Medulla oblongata (tissue), 1 donor: ENCODE data around the gene FRAS1.
"Not testable (repeated sequence)": the region's sequence is repeated elsewhere in the genome, so short reads cannot be mapped to it uniquely, and the experiment has no call there.

ENCODE experiments used
- DNase-seq: peaks from one replicate; pipeline ENCODE4 v3.0.0-alpha.2; 2015; ENCODE audit errors: extremely low spot score

Gene FRAS1

DNA sequence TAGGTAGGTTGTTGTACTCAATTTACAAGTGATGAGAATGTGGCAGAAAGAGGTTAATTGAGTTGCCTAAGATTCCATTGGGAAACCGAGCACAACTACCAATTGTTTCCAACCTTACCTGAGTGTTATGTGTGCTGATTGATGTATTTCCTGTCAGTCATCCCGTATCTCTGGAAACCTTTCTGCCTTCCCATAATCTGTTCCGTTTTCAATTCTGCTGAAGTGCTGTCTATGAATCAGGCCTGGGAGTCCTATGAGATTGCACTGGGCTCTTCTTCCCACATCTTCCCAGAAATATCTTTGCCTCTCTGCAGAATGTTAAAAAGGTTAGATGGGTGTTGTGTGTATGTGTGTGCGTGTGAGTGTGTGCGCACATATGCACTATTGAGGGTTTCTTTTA, 264.9 kb downstream of the FRAS1 start:
- DNase-seq = no peak

DNA sequence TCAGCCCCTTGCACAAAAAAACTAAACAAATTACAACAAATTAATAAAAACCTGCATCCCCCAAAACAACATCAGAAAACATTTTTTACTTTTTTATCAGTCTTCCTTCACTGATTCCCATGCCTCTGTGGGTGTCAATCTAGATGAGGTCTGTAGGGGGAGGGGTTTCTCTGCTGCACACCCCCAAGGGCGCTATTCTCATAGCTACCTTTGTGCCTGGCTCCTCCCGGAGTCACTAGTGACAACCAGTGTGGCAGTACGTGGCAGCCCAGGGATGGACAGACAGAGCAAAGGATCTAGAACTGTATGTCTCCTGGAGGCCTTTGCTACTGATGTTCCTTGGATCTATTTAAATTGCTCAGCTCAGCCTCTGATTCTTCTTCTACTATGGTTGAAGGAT, 266.3 kb downstream of the FRAS1 start:
- no peak for DNase-seq

DNA sequence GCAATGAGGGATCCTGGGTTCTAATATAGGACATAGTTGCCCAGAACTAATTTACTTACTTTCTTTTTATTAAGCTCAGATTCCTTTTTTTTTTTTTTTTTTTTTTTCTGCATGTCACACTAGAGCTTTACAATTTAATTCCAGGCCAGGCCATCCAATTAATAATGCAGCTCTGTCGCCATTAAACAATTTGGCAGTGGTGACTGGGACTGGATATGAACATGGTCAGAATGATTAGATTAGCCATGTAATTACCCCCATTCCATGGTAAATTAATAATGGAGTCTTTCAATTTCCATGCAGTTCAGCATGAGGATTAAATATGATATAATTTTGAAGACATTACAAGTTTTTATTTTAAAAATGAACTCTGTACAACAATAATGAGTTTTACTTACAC, 267.5 kb downstream of the FRAS1 start:
- DNase-seq = no peak

DNA sequence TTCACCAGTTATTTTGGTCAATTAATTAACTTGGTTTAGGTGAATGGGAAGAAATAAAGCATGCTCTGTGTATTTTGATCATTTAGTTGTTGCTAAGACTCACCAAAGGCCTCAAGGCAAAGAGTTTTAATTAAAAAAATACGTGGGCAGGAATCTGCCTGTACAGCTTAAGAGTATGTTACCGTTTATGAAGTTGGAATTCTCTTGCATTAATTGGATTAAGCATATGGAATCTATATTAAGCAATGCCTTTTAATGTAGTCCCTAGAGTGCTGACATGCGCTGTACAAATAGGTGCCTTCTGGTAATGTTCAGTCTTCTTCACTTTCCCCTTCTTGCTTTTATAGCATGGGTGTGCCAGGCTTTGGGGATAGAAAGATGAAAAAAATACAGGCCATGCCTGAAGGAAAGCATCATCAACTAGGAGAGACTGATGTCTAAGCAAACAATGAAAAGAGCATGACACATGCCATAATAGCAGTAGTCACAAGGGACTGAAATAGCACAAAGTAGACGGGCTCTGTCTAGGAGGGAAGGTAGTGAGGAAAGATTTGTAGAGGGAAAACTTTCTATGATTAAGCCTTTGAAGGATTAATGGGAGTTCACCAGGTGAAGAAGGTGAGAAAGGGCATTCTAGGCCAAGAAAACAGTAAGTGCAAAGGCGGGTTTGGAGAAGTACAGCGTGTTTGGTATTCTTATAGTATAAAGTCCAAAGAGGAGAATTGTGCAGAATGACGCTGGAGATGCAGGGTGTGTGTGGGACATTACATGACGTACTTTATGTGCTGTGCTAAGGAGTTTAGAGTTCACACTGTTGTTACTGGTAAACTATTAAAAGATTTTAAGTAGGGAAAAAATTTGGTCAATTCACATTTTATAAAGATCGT, 268.4 kb downstream of the FRAS1 start:
- DNase-seq = no peak

DNA sequence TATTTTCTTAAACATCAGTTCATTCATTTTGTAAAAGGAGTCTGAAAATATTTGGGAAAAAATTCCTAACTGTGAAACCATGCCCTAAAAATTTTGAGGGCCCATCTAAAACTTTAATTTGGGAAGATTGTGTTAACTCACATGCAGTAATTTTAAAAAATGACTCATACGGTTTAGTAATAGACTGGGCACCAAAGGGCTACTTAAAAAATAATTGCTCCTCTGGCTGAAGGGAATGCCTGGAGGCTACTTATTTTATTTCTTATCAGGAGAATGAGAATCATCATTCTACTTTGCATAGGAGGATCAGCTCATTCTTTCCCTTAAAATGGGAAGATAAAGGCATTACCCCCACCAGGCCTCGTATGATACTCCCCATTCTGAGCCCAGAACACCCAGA, 271.5 kb downstream of the FRAS1 start:
- DNase-seq = not testable (repeated sequence)

DNA sequence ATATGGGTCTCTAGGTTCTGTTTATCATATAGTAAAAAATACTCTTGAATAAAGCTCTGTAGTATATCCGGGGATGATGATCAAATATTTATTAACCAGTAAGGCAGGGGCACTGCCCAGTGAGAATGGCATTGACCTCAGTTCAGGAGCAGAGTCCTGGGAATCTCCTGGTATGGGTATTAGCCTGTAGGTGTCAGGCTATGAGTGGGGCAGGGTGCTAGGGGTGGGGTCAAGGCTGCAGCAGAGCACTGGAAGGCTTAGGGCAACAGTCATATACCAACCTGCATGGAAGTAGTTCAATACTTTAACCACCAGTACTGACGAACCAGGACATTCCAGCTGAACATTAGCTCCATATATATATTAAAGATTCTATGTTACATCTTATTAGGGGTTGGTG, 274.1 kb downstream of the FRAS1 start:
- DNase-seq = no peak

DNA sequence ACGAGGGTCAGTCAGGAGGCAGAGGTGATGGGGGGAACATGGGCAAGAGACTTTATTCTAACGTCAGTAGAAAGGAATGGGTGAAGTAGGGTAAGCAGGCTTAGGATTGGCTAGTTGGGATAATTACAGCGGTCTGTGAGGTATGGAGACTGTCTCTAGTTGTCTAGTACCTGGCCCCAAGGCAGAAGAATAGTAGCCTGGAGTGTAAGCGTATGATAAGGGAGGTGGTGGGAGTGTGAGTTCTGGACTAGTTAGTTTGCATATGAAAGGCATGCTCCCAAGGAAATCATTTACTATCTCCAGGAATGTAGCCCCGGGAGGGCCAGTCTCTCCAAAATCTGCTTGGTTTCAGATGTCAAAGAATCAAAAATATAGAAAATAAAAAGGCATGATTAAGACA, 274.8 kb downstream of the FRAS1 start:
- DNase-seq = no peak

DNA sequence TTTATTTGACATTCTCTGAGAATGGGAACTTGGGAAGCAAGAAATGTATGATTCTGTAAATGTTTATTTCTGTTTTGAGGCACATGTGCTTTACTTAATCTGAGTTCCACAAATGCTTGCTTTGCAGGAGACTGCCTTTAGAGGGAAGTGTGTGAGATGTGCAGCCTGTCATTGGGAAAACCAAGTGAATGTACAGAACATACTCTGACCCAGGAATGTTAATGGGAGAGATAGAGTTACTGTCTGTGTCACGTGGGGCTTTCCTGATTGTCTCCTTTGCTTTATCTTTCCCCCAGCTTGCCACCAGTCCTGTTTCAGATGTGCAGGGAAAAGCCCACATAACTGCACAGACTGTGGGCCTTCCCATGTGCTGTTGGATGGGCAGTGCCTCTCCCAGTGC, 275.9 kb downstream of the FRAS1 start:
- no peak for DNase-seq

DNA sequence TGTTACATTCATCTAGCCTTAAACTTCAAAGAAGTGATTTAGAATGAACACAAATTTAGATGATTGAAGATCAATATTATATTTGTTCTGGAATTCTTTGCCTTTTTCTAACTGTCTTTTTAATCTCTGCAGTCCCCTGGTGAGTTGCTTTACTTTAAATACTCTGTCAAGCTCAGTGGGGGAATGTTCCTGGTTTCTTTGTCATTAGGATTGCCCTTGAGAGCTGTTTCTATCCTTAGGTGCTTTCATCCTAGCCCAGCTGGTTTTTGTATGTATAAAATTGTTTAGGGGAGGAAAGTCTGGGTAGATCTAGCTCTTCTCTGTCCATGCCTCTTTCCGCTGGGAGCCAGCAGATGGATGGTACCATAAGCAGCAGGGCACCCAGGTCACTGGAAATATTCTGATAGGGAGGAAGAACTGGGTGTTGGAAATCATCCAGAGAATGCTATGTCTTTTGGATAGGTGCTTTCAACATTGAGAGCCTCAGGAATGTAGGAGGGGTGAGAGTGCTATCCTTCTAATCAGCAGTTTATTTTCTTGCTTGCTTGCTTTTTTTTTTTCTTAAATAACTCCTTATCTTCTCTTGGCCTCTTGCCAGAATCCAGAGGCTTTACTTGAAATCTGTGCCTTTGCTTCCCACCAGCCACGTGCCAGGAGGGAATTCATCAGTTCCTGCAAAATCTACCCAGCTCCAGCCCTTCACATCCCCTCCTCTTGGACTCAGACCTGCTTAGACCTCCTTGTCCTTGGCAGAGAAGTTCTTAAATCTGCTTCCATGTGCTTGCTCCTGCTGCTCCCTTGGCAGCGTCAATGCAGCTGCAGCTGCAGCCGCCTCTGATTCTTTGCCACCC, 279.2 kb downstream of the FRAS1 start:
- DNase-seq = no peak

DNA sequence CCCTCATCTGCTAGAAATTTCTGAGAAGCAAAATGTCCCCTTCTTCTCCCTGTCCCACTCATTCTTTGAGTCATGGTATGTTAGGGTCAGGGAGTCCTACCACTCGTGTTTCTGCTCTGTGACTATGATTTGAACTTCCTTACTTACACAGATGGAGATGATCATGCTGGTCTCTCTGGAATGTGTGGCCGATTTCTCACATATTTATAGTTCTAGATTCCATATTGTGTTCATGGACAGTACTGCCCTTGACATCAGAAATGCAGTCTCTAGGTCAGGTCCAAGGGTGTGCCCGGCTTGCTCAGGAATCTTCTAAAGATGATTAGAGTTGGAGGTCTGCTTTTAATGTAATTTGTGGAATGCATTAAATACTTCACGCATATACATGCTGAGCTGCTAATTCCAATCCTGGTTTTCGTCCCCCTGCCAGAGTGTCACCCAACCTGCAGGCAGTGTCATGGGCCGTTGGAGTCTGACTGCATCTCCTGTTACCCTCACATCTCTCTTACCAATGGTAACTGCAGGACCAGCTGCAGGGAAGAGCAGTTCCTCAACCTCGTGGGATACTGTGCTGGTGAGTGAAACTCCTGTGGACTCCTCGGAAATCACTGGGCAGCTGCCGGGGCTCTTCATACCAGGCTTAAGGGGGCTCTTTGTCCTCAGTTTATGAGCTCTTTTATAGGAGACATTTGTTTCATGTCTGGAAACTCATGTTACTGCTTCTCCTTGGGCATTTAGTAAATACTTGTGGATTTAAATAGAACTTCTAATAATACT, 280.3 kb downstream of the FRAS1 start:
- no peak for DNase-seq

DNA sequence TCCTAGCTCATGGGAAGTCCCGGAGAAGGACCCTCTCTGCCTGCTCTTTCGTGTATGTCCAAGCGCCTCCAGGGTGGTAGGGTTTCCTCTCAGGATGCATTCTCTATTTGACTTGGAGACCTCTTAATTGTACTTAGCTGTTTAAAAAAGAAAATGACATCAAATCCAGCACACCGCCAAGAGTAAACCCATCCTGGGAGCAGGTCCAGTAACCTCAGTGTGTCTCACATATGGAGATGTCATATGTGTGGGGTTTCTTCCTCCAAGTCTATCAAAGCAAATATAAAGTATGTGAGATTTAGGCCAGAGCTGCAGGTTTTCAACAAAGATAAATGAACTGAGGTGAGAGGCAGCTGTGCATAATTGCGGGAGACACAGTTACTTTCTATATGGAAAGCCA, 285.0 kb downstream of the FRAS1 start:
- DNase-seq = no peak

DNA sequence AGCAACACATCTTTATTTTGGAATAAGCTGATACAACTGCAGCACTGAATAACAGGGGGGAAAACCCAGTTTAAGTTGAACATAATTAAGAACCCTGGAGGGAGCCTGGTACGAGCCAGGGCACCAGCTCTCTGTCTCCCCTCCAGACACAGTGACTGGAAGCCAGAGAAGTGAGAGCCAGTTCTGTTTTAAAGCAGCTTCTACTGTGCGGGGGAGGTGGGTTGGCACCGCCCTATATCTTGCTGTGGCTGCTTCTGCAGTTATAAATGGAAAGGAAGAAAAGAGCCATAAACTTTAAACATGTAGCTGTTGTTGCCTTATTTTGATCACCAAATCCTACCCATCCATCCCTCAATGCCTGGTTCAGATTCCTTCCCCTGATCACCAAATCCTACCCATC, 286.6 kb downstream of the FRAS1 start:
- DNase-seq = no peak

DNA sequence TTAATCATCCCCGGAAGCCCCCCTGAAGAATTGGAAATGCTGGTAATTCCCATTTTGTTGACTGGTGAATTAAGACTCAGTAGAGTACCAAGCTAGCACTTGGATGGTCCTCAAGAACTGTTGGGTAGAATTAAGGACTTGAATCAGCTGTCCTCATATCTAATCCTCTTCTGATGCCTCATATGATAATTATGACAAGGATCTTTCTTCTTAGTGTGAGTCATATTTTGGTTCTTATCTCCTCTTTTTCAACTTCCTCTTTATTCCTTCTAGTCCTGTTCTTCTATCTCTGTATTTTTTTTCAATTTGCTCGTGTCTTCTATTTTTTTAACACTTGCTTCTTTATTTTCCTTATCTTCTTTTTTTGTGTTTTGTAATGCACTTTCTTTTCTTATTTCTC, 288.1 kb downstream of the FRAS1 start:
- DNase-seq = no peak

DNA sequence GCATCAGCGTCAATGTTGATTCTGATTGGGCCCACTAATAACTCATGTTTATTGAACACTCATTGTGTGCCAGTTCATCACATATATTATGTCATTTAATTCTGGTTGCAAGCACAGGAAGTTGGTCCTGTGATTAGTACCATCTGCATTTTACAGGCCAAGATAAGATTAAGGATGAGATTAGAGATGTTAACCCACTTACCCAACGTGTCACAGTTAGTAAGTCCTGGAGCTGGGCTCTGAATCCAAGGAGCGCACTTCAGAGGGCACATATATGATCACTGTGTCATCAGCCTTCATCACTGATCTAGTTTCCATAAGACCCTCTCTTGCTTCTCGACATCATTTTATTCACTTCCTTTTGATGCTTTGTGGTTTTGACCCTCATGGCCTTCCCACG, 289.1 kb downstream of the FRAS1 start:
- DNase-seq = no peak

DNA sequence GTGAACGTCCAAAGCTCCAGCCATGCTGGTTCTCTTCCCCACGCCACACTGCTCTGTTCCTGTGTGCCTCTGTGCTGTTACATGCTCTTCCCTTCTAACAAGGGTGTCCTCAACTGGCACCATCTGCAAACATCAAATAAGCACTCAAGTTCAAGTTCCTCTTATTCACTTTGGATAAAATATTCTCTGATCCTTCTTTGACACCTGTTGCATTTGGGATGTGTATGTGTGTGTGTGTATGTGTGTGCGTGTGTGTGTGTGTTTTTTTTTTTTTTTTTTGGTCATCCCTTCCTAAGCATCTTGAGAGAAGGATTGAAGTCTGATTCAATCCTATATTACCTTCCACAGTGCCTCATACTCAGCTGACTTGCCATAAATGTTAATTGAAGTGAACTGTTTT, 290.4 kb downstream of the FRAS1 start:
- no peak for DNase-seq

DNA sequence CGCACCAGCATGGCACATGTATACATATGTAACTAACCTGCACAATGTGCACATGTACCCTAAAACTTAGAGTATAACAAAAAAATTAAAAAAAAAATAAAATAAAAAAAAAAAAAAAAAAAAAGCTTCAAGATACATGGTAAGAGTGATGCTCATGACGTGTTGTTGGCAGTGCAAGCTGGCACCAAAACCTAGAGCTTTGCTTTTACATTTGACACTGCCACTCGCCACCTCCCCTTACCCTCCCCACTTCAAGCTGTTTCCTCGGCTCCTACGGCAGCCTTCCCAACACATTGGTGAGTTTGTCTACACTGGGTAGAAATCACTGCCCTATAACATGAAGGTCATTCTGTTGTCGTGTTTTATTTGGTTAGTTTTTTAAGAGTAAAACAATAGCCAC, 296.8 kb downstream of the FRAS1 start:
- DNase-seq = no peak

DNA sequence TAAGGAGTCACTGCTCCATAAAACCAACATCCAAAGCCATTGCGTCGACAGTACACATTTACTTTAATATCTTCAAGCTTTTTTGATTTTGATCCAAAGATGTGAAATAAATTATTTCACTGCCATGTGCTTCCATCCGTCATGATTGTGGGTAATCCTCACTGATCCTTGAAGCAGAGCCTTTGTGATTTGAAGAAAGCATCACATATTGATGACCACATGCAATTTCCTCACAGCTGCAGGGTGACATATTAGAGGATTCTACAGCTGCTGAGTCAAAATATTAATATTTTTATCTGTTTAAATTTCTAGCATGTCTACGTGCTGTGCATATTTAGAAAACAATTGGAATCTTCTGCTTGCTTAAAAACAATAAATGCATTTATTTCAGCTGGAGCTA, 297.7 kb downstream of the FRAS1 start:
- no peak for DNase-seq

DNA sequence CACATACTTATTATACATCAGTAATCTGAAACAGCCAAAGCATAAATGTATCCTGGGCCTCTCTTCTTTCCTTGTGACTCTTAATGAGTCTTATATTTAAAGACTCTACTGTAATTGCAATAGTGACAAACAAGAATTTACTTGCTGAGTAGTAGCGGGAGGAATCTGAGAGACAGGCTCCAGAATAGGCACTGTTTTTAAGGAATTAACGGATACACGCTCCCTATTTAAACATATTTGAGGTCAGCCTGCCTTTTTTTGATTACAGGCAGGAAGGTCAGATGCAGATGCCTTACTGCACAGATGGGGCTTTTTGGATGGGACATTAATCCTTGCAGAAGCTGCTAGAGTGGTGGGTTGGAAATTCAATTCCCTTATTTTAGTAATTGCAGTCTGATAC, 298.2 kb downstream of the FRAS1 start:
- no peak for DNase-seq

DNA sequence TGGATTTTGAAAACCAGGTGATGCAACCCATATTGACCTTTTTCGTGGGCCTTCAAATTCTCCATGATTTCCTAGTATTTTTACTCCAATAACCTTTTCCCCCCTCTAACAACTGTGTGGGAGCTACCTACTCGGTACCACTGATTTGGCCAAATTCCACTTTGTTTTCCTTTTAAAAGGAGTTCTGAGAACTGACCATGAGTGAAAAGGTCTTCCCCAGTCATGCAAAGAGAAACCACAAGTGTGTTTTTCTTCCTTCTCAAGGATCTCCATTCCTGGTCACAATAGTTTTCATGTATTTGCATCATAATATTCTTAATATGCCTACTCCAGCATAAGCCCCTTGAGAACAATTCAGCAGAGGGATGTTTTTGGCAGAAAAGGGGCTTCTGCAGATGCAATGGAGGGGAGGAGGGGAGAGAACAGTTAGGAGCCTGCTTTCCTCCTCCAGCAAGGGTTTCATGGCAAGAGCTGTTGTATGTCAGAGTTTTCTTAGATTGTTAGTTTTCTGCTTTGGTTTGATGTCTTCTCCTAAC, 299.2 kb downstream of the FRAS1 start:
- DNase-seq = no peak

DNA sequence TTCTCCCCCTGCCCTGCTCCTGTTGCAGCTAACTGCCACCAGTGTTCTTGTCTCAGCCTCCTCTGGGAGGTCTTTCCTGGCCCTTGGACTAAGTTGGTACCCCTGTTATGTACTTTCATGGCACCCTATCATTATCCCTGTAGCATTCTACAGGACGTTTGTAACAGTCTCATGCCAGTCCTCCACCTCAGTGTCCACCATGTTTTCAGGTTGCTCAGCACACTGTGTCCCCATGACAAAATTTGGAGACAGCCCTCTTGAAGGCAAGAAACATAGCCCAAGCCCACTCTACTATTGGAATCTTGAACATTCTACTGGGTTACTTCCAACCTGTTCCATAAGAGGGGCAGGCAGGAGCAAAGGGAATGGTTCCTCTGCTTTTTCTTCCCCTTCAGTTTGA, 300.0 kb downstream of the FRAS1 start:
- no peak for DNase-seq

DNA sequence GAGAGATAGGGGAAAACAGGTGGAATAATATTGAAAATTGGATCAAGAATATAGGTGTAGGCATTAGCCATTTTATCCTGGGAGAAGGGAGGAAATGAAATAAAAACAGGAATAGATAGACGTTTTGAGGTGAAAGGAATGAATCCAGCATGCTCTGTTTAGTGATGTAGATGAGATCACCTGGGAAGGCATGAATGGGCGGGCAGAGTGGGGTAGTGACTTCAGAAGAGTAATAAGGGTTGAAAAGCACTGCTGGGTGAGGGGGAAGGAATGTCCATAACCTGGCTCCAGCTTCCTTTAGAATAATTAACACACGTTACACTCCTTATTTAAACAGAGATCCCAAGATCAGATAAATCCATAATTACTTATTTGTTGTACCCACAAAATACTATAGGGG, 303.3 kb downstream of the FRAS1 start:
- no peak for DNase-seq

DNA sequence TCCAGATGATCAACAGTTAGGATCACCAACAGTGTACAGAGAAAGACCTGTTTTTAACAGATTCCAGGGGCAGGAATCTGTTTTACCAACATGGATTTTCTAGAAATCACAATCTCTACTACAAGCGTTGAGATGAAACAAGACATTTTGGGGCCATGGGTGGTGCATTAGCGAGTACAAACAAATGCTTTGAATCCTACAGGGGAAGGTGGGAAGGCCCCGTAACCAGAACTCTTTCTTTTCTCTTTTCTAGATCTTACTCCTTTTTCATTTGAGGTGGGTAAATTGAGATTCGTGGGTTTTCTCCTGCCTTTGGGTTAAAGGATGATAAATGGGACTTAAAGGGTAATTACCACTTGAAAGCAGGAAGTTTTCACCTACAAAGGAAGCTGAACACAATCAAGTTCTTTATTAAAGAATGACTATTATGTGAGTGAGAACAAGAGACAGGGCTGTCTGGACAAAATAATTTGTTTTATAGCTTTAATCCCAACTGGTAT, 304.5 kb downstream of the FRAS1 start:
- DNase-seq = no peak
